Measurements from ENCODE around the gene QSOX1.
"Not testable (repeated sequence)": the region's sequence is repeated elsewhere in the genome, so short reads cannot be mapped to it uniquely, and the experiment has no call there.

Gene QSOX1

GRCh38 chr1:180197231-180197630 lies 42.6 kb downstream of the QSOX1 start:
- no peak for TF ChIP-seq CTCF (IDR thresholded peaks at IDR 0.05; ENCODE audit: low read depth, low read length)
- no peak overlapping the region for H3K4me3 ChIP-seq (replicated peaks in 1 of 2; ENCODE audit: low read depth in 2 of 2, low read length in 2 of 2)
- DNase-seq (ENCODE audit: low read depth in 2 of 2) = no peak

- no peak overlapping the region for H3K4me3 ChIP-seq (replicated peaks in 1 of 2; ENCODE audit: low read depth in 2 of 2, low read length in 2 of 2)
- DNase-seq (ENCODE audit: low read depth in 2 of 2) = no peak
- no peak for TF ChIP-seq CTCF (IDR thresholded peaks at IDR 0.05; ENCODE audit: low read depth, low read length)
These were observed 43.5 kb downstream of the QSOX1 start for GRCh38 chr1:180198196-180198595.

- no peak for TF ChIP-seq CTCF (IDR thresholded peaks at IDR 0.05; ENCODE audit: low read depth, low read length)
- no peak for DNase-seq (ENCODE audit: low read depth in 2 of 2)
These were observed 43.9 kb downstream of the QSOX1 start for GRCh38 chr1:180198611-180199010.

GRCh38 chr1:180199018-180199417 lies 44.3 kb downstream of the QSOX1 start:
- H3K4me3 ChIP-seq (replicated peaks in 1 of 2; ENCODE audit: low read depth in 2 of 2, low read length in 2 of 2) = no peak overlapping the region
- no peak for DNase-seq (ENCODE audit: low read depth in 2 of 2)
- no peak for TF ChIP-seq CTCF (IDR thresholded peaks at IDR 0.05; ENCODE audit: low read depth, low read length)

More at GRCh38 chr1:180198611-180199010, 43.9 kb downstream of the QSOX1 start:
- H3K4me3 ChIP-seq (replicated peaks in 1 of 2; ENCODE audit: low read depth in 2 of 2, low read length in 2 of 2) = no peak overlapping the region

GRCh38 chr1:180201451-180202200 lies 47.0 kb downstream of the QSOX1 start:
- TF ChIP-seq CTCF (IDR thresholded peaks at IDR 0.05; ENCODE audit: low read depth, low read length) = no peak
- H3K4me3 ChIP-seq (replicated peaks in 1 of 2; ENCODE audit: low read depth in 2 of 2, low read length in 2 of 2) = no peak overlapping the region
- no peak for DNase-seq (ENCODE audit: low read depth in 2 of 2)

GRCh38 chr1:180202588-180202987 lies 47.9 kb downstream of the QSOX1 start:
- DNase-seq (ENCODE audit: low read depth in 2 of 2) = peak in 1 of 2 donors; percentile 59
- not testable (repeated sequence) for H3K4me3 ChIP-seq (replicated peaks in 1 of 2; ENCODE audit: low read depth in 2 of 2, low read length in 2 of 2)

- no peak for DNase-seq (ENCODE audit: low read depth in 2 of 2)
- TF ChIP-seq CTCF (IDR thresholded peaks at IDR 0.05; ENCODE audit: low read depth, low read length) = no peak
These were observed 49.6 kb downstream of the QSOX1 start for GRCh38 chr1:180204231-180204630.

More at GRCh38 chr1:180204231-180204630, 49.6 kb downstream of the QSOX1 start:
- H3K4me3 ChIP-seq (replicated peaks in 1 of 2; ENCODE audit: low read depth in 2 of 2, low read length in 2 of 2) = no peak overlapping the region
